HEK293 (cell line): ENCODE results near the gene PTPRN2.
"Not testable (repeated sequence)": the region's sequence is repeated elsewhere in the genome, so short reads cannot be mapped to it uniquely, and the experiment has no call there.

Experiments
- GLI4 ChIP-seq: fragments of 450-650 bp; formaldehyde crosslinking; IDR thresholded peaks from 2 replicates; pipeline ENCODE4 v1.5.1; 2016; ENCODE audit warnings: missing biosample characterization, missing genetic modification characterization
- TCF7L2 ChIP-seq: IDR thresholded peaks from 2 replicates; pipeline ENCODE4 v1.6.1; 2011; ENCODE audit warnings: low read depth, mild to moderate bottlenecking, inconsistent platforms, low read length, moderate library complexity, borderline replicate concordance
- ZNF670 ChIP-seq: fragments of 450-650 bp; formaldehyde crosslinking; IDR thresholded peaks from 2 replicates; pipeline ENCODE4 v1.5.1; 2016; ENCODE audit warnings: missing biosample characterization, missing genetic modification characterization, low read depth
- ZNF792 ChIP-seq: fragments of 450-650 bp; formaldehyde crosslinking; IDR thresholded peaks from 2 replicates; pipeline ENCODE4 v1.5.1; 2016; ENCODE audit warnings: missing biosample characterization, missing genetic modification characterization
- TF ChIP-seq, protein P1 (sequence below): fragments of 450-650 bp; formaldehyde crosslinking; optimal IDR thresholded peaks from 2 replicates; pipeline ENCODE3; 2016; ENCODE audit warnings: missing biosample characterization, mild to moderate bottlenecking, missing genetic modification characterization

DNA sequence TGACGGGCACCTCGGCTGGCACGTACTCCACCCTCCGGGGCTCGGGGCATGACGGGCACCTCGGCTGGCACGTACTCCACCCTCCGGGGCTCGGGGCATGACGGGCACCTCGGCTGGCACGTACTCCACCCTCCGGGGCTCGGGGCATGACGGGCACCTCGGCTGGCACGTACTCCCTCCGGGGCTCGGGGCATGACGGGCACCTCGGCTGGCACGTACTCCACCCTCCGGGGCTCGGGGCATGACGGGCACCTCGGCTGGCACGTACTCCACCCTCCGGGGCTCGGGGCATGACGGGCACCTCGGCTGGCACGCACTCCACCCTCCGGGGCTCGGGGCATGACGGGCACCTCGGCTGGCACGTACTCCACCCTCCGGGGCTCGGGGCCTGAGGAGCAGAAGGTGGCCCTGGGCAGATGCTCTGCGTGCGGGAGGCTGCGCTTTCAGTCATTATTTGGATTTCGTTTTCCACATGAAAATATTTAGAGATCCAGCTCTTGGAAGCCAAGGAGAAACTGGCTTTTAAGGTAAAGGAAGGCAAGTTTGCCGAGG, 1086.6 kb downstream of the PTPRN2 start:
- TF ChIP-seq TCF7L2; ZNF792 (tag by site-specific recombination); ZNF670 (tag by site-specific recombination); GLI4 (tag by site-specific recombination): not testable (repeated sequence)
- TF ChIP-seq, protein P1, sequence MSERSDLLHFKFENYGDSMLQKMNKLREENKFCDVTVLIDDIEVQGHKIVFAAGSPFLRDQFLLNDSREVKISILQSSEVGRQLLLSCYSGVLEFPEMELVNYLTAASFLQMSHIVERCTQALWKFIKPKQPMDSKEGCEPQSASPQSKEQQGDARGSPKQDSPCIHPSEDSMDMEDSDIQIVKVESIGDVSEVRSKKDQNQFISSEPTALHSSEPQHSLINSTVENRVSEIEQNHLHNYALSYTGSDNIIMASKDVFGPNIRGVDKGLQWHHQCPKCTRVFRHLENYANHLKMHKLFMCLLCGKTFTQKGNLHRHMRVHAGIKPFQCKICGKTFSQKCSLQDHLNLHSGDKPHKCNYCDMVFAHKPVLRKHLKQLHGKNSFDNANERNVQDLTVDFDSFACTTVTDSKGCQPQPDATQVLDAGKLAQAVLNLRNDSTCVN: not testable (repeated sequence)
